Stimulated activated CD8-positive, alpha-beta memory T cell treated with anti-CD3 and anti-CD28 coated beads, Interleukin-2, amount 100 ng/mL, for 48 hours (primary cell): ENCODE measurements around the gene NEUROG1.

Experiments
- DNase-seq, 2 donors: peaks; one replicate each; pipeline ENCODE4 v3.0.0-alpha.2; 2020; ENCODE audit warnings: low read depth in 2 of 2

Gene NEUROG1

GRCh38 chr5:135564331-135564730, 28.6 kb upstream of the NEUROG1 start:
- no peak for DNase-seq

- no peak for DNase-seq
Measured at GRCh38 chr5:135561266-135561665, 25.5 kb upstream of the NEUROG1 start.

DNA sequence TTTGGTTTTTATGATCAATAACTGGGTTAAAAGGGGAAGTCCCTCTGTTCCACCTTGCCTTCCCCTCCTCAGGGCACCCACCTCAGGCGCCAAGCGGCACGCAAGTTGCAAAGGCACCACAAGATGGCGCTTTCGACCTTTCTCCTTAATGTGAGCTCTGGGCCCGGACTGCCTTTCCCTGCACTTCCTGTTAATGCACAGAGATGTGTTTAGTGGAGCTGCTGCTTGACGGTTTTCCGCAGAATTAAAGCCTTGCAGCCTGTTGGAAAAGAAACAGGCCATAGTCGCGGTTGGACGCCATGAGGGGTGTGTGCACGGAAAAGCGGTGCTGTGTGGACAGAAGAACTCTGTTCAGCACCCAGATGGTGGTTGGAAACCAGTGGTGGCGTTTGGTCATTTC, 25.1 kb upstream of the NEUROG1 start:
- peak; percentile 59 to 65 for DNase-seq

- no peak for DNase-seq
Measured at GRCh38 chr5:135559354-135559753, 23.6 kb upstream of the NEUROG1 start.

DNA sequence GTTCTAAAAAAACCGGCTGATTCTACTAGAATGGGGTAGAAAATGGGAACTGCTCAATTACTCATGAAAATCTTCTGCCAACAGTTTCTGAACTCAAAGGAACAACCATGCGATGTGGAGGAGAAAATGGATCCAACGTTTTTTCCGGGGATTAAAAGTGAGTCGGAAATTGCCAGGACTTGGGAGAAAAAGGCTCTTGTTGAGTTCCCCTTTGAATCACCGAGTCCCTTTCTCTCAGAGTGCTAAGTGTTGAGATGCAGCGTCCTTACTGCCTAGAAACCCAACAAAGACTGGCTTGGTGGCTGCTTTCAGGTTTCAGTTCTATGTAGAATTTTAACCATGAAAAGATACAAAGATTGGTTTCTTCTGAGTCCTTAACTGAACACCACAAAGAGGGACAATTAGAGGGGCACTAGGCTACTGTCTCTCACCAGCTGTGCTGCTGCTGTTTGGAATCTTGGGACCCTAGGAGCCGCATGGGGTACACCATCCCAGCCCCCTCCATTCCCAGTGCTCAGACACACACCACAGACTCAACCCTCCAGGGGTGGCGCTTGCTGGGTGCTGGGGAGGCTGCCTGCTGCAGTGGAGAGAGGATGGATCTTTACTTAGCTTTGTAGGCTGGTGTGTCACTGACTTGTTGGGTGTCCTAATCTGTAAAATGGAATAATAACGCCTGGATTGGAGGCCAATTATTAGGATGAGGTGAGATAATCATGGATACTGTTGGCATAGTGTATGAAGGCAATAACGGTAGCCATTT, 21.5 kb upstream of the NEUROG1 start:
- DNase-seq = no peak

DNA sequence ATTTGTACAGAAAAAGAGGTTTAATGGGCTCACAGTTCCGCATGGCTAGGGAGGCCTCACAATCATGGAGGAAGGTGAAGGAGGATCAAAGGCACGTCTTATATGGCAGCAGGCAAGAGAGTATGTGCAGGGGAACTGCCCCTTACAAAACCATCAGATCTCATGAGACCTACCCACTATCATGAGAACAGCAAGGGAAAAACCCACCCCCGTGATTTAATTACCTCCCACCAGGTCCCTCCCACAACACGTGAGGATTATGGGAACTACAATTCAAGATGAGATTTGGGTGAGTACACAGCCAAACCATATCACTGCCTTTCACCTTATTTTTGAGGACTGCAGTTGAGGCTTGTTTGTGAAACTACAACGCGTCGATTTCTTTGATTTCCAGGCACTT, 20.9 kb upstream of the NEUROG1 start:
- DNase-seq = no peak

- no peak for DNase-seq
Measured at GRCh38 chr5:135555530-135555929, 19.8 kb upstream of the NEUROG1 start.

DNA sequence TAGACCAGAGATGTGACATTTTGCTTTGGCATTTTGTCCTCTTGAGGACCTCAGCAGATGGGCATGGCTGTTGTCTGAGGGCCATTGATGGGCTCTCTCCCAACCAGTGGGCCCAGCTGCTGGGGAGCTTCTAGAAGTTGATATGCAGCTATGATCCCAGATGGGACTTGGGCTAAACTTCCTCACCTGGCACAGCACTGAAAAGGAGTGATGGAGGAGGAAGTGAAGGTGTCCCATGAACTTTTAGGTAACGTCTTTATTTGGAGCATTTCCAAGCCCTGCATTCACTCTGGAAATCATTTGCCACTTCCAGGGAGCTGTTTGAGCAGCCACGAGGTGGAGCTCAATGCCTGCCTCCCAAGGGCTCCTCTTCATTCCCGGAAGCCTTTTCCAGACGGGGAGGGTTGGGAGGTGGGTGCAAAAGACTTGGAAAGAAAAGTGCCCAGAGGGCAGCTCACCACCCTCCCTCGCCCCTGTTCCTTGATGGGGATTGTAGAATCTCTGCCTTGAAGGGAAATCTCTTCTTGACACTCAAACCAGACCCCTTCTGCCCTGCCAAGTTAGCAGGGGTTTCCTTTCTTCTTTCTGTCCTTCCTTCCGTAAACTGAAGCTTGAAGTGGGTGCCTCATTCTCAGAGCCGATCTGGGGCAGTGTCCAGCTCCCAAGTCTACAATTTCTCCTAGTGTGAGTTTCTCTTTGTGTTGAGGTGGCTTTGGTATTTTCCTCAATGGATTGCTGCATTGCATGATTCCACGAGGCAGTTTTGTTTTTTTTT, 18.1 kb upstream of the NEUROG1 start:
- DNase-seq = no peak

DNA sequence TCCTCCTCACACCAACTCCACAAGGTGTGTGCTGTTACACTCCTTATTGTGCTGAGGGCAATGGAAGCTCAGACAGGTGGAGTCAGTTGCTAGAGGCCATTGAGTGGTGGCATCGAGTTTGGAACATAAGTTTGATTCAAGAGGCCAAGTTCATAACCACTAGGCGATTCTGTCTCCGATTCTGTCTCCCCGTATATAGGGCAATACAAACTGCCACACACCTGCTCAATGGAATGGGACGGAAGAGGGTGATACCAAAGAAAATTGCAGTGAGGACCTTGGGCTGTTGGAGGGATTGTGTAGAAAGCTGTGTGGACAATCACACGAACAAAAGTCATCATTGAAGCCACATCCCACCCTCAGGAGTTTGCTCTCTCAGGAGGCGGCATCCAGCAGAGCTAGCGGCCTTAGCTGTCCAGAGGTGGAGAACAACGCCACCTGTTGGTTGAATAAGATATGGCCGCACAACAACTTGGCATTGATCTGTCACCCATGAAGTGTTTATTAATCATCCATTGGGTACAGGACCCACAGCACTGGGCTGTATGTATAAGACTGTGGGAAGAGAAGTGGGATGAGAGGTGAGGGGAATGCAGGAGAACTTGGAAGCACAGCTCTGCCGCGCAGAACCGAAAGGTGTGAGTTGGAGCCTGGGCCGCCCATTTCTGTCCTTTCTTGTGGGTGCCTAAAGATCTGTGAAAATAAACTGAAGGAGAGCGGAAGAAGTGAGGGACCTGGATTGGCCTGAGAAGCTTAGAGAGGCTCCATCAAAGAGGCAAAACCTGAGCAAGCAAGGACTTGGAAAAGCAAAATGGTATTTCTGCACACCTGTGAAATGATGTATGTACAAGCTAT, 16.1 kb upstream of the NEUROG1 start:
- peak; percentile 30 to 48 for DNase-seq

DNA sequence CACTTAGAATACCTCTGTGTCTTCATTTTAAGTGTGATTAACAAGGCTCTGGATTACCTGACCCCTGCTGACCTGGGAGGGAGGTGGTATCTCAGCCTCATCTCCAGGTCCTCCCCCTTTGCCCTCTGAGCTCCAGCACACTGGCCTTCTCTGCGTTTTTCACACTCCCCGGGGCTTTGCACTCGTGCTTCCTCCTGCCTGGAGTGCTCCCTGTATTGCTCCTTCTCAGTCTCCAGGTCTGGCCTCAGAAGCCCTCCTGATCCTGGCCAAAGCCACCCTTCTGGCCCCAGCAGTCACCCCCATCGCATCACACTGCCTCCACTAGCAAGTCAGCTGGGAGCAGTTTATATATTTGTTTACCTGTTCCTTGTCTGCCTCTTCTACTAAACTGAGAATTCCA, 13.6 kb upstream of the NEUROG1 start:
- DNase-seq = no peak

DNA sequence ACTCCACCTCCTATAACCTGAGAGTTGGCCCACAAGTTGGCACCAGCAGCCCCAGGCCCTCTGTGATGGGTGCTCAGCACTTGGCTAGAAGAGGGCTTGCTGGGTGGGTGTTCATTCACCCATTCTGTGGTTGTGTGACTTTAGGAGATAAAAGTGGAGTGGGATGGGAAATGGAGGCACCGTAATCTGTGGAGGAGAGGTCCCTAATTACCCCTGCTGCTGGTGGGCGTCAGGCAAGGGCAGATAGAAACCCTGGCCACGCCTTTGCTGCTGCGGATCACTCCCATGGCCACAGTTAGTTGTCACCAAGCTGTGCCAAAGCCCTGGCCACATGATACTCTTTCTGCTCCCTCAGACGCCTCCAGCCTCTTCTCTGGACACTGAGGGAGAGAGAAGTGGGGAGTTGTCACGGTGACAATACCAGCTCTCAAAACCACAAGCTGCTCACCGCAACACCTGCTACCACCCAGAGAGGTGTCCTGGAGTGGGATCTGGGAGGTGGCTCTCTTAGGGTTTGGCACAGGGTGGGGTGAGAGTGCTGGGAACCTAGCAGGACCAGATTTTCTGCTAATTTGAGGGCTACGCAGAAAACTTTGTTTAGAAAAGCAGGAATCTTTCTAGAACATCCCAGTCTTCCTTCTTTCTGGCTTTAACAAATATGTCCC, 12.0 kb upstream of the NEUROG1 start:
- DNase-seq = no peak

DNA sequence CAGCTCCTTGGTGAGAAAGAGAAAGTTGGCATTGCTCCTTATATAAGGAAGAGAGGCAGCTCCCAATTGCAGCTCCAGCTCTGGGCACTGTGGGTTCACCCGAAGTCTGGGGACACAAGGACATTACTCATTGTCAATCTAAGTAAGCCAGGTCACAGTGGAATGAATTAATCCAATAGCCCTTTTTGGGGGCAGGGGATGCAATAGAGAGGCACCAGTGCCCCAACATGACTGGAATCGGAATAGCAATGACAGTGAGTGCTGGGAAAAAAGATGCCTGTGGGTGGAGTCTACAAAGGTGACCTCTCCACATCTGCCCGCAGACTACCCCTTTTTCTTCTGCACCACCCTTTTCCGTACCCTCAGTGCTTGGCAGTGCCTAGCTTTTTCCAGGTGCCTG, 11.1 kb upstream of the NEUROG1 start:
- no peak for DNase-seq

DNA sequence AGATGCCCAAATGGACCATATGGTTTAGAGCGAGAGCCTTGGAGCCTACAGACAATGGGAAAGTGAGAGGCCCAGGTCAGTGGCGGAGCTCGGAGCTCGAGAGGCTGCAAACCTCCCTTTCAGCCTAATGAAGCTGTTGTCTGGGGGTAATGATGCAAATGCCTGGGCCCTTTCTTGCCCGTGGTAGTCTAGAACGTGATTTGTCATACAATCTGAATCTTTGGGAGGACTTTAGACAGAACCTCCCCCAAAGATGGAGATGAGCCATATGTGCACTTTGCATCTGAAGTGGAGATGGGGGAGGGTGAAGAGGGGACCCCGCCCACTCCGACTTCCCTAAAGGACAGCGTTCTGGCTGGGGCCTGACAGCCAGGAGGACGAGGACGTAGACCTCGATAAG, 10.3 kb upstream of the NEUROG1 start:
- DNase-seq = no peak

DNA sequence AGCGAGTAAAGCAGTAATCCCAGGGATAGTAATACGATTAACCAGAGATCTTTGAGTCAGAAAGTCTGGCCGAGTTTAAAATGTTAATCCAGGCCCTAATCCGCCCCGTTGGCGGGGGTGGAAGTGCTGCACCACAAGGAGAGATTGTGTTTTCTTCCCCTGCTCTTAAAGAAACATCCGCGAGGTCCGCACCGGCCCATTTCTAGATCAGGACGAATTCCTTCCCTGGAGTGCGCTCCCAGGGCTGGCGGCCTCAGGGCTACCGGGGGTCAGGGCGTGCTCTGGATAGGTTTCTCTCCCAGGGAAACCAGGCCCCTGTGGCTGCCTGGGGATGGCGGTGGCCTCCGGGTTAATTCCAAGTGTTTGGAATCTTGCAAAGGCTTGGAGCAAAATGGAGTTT, 9.3 kb upstream of the NEUROG1 start:
- DNase-seq = no peak

GRCh38 chr5:135543485-135544304, 7.9 kb upstream of the NEUROG1 start:
- DNase-seq = no peak

DNA sequence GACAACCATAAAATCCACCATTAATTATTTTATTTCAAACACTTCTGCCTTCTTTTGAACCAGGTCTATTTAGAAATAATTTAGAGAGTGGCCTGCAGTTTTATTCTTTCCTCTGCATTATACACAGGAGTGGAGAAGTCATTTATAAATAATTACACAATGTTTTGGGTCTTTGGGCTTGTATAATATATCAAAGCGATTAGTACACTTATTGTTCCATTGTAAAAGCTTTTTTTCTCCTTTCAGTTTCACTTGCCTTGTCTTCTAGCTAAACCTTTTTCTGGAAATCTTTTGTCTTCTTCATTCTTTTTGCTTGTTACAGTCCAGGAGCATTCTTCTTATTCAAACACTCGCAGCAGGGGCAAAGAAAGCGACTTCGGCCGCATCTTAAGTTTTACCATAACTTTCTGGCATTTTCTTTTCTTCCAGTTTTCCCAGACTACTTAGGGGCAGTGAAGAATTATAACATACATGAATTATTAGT, 7.3 kb upstream of the NEUROG1 start:
- DNase-seq = no peak

DNA sequence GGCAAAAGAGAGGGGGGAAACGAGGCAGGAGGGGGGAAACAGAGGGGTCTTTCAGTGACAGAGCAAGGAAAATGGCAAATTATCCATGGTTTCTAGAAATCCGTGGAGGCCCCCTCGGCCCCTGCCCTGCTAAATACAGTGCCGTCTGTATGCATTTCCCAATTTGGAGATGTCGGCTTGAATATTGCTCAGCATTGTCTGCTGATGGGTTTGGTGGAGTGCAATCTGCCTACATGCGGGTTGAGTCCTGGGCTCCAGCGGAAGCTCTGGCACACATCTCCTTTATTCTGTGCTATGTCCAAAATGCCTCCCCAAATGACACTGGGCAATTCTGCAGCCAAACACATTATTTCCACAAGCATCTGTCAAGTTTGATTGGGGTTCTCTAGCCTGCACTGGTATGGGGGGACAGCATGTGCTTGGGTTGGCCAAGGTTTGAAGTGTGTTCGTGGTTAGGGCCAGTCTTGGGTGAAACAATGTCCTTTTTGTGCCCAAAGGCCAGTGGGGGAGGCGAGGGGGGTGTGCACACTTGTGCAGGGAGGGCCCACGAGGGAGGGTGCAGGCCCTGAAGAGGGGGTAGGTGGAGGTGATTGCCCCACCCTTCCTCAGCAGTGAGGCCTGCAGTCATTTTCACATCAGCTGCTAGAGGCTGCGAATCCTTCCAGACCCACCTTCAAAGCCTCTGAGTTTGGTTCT, 6.2 kb upstream of the NEUROG1 start:
- no peak for DNase-seq

GRCh38 chr5:135539430-135540005, 3.8 kb upstream of the NEUROG1 start:
- DNase-seq = no peak

GRCh38 chr5:135538261-135538660, 2.5 kb upstream of the NEUROG1 start:
- no peak for DNase-seq

DNA sequence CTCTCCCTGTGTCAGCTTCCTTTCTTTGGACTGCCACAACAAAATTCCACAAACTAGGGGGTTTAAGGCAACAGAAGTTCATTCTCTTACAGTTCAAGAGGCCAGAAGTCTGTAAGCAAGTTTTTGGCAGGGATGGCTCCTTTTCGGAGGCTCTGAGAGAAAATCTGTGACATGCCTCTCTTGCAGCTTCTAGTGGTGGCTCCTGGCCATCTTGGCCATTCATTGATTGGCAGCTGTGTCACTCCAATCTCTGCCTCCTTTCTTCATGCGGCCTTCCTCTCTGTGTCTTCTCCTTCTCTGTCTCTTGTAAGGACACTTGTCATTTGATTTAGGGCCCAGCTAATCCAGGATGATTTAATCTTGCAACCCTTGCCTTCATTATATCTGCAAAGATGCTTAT, 2.0 kb upstream of the NEUROG1 start:
- no peak for DNase-seq
